HepG2 (cell line): ENCODE results near the gene KIR3DL3. TPM values are rescaled to one million over a fixed set of nuclear protein-coding genes. Genes with fewer than 3 reads are reported as not detected.

Source experiments
- AFF4 ChIP-seq: sonication (generic); formaldehyde crosslinking; IDR thresholded peaks from 2 replicates; pipeline ENCODE4 v1.4.0; 2020; ENCODE audit warnings: missing genetic modification reagents
- DNMT1 ChIP-seq: sonication (generic); formaldehyde crosslinking; IDR thresholded peaks from 2 replicates; pipeline ENCODE4 v1.5.1; 2020; ENCODE audit warnings: mild to moderate bottlenecking, missing genetic modification reagents
- EED ChIP-seq: sonication (generic); formaldehyde crosslinking; IDR thresholded peaks from 2 replicates; pipeline ENCODE4 v1.5.0; 2020; ENCODE audit warnings: mild to moderate bottlenecking, missing genetic modification reagents
- FOXA3 ChIP-seq: IDR thresholded peaks from 2 replicates; pipeline ENCODE4 v1.6.1; 2016; ENCODE audit warnings: missing genetic modification reagents, missing compliant biosample characterization
- FOXC1 ChIP-seq: sonication (generic); formaldehyde crosslinking; IDR thresholded peaks from 2 replicates; pipeline ENCODE4 v1.8.0; 2022; ENCODE audit warnings: mild to moderate bottlenecking, missing genetic modification reagents, borderline replicate concordance
- FUBP1 ChIP-seq: sonication (generic); formaldehyde crosslinking; IDR thresholded peaks from 2 replicates; pipeline ENCODE4 v1.5.1; 2020; ENCODE audit warnings: missing genetic modification reagents, mild to moderate bottlenecking, borderline replicate concordance
- PRPF4 ChIP-seq: fragments of 200-400 bp; formaldehyde crosslinking; IDR thresholded peaks from 2 replicates; pipeline ENCODE4 v1.6.1; 2016; ENCODE audit warnings: low read length, low read depth; ENCODE audit not compliant: poor library complexity, severe bottlenecking
- XBP1 ChIP-seq: sonication (generic); formaldehyde crosslinking; IDR thresholded peaks from 2 replicates; pipeline ENCODE4 v1.5.0; 2020; ENCODE audit warnings: missing genetic modification reagents
- ZNF138 ChIP-seq: sonication (generic); formaldehyde crosslinking; IDR thresholded peaks from 2 replicates; pipeline ENCODE4 v1.5.0; 2020; ENCODE audit warnings: mild to moderate bottlenecking, low read depth, missing genetic modification reagents
- ZNF17 ChIP-seq: sonication (generic); formaldehyde crosslinking; IDR thresholded peaks from 2 replicates; pipeline ENCODE4 v1.5.0; 2020; ENCODE audit warnings: mild to moderate bottlenecking, missing genetic modification reagents
- ZNF382 ChIP-seq: sonication (generic); formaldehyde crosslinking; IDR thresholded peaks from 2 replicates; pipeline ENCODE4 v1.5.0; 2020; ENCODE audit warnings: missing genetic modification reagents, mild to moderate bottlenecking, borderline replicate concordance
- ZNF607 ChIP-seq: sonication (generic); formaldehyde crosslinking; IDR thresholded peaks from 2 replicates; pipeline ENCODE4 v1.5.1; 2020; ENCODE audit warnings: missing genetic modification reagents, mild to moderate bottlenecking, borderline replicate concordance
- ZNF766 ChIP-seq: sonication (generic); formaldehyde crosslinking; IDR thresholded peaks from 2 replicates; pipeline ENCODE4 v1.5.0; 2020; ENCODE audit warnings: missing genetic modification reagents, borderline replicate concordance
- polyA plus RNA-seq, 8 experiments: library from polyadenylated mRNA; depleted of rRNA in 3 of 8; stranded (reverse) in 7 of 8; unstranded in 1 of 8; fragments of >200 nt; fragmentation: Illumina TruSeq in 4 of 8; extraction: Trizol in 4 of 8; gene quantifications; 2 replicates each; pipeline versions ENCODE4 v1.2.1 to v1.2.3, GENCODE V29; 2011 to 2016; ENCODE audit warnings: low read depth in 4 of 8, missing spikeins in 1 of 8, mixed read lengths in 1 of 8; ENCODE audit not compliant: insufficient read depth in 1 of 8
- total RNA-seq, 5 experiments: library from RNA; depleted of rRNA; stranded (reverse); fragments of >200 nt; fragmentation: Illumina TruSeq; extraction: Trizol; gene quantifications; 2 replicates each; pipeline ENCODE4 v1.2.3, GENCODE V29; 2016; ENCODE audit warnings: low read depth in 1 of 5
- TF ChIP-seq, protein P1 (sequence below): sonication (generic); formaldehyde crosslinking; IDR thresholded peaks from 2 replicates; pipeline ENCODE4 v1.4.0; 2020; ENCODE audit warnings: missing genetic modification reagents

Gene KIR3DL3
- total and polyA plus RNA-seq, 2 of the 13 experiments (the other 11 are each of a cell fraction or from before 2014, with no cell fraction given): not detected

DNA sequence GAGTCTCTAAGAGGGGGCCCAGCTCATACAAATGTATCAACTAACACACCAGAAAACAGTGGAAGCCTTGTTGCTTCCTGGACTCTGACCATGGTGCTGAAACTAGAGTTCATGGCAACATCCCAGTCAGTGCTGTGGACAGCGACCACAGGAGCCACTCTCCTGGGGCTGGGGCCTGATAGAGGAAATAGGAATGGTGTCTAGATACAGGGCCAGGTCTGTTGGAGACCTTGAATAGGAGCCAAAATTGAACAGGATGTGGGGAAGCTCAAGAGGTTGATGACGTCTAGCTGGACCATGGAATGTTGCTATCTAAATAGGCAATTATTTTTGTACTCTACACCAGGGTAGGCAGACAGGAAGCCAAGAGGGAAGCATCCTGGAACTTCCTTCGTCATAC is 39.7 kb upstream of the KIR3DL3 start (continued):
- TF ChIP-seq, protein P1, sequence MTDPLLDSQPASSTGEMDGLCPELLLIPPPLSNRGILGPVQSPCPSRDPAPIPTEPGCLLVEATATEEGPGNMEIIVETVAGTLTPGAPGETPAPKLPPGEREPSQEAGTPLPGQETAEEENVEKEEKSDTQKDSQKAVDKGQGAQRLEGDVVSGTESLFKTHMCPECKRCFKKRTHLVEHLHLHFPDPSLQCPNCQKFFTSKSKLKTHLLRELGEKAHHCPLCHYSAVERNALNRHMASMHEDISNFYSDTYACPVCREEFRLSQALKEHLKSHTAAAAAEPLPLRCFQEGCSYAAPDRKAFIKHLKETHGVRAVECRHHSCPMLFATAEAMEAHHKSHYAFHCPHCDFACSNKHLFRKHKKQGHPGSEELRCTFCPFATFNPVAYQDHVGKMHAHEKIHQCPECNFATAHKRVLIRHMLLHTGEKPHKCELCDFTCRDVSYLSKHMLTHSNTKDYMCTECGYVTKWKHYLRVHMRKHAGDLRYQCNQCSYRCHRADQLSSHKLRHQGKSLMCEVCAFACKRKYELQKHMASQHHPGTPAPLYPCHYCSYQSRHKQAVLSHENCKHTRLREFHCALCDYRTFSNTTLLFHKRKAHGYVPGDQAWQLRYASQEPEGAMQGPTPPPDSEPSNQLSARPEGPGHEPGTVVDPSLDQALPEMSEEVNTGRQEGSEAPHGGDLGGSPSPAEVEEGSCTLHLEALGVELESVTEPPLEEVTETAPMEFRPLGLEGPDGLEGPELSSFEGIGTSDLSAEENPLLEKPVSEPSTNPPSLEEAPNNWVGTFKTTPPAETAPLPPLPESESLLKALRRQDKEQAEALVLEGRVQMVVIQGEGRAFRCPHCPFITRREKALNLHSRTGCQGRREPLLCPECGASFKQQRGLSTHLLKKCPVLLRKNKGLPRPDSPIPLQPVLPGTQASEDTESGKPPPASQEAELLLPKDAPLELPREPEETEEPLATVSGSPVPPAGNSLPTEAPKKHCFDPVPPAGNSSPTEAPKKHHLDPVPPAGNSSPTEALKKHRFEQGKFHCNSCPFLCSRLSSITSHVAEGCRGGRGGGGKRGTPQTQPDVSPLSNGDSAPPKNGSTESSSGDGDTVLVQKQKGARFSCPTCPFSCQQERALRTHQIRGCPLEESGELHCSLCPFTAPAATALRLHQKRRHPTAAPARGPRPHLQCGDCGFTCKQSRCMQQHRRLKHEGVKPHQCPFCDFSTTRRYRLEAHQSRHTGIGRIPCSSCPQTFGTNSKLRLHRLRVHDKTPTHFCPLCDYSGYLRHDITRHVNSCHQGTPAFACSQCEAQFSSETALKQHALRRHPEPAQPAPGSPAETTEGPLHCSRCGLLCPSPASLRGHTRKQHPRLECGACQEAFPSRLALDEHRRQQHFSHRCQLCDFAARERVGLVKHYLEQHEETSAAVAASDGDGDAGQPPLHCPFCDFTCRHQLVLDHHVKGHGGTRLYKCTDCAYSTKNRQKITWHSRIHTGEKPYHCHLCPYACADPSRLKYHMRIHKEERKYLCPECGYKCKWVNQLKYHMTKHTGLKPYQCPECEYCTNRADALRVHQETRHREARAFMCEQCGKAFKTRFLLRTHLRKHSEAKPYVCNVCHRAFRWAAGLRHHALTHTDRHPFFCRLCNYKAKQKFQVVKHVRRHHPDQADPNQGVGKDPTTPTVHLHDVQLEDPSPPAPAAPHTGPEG (CRISPR knock-in tag): peak; percentile 52; the same call in 1 of the 2 replicates
- TF ChIP-seq ZNF607: peak; percentile 78; the same call in 1 of the 2 replicates
- no peak for TF ChIP-seq PRPF4
- TF ChIP-seq XBP1: 0 out of 2 replicates have a peak, but pooled peaks have one; percentile 44
- TF ChIP-seq EED: no peak
- no peak for TF ChIP-seq AFF4 (CRISPR knock-in tag)
- no peak for TF ChIP-seq DNMT1
- TF ChIP-seq ZNF382: no peak
- no peak for TF ChIP-seq ZNF17 (CRISPR knock-in tag)
- TF ChIP-seq FOXA3 (CRISPR knock-in tag): peak; percentile 46; the same call in 1 of the 2 replicates
- TF ChIP-seq FUBP1 (CRISPR knock-in tag): no peak
- no peak for TF ChIP-seq FOXC1 (CRISPR knock-in tag)
- no peak for TF ChIP-seq ZNF766 (CRISPR knock-in tag)
- TF ChIP-seq ZNF138 (CRISPR knock-in tag): no peak
